ENCODE measurements around the gene PROM1. TPM values are rescaled to one million over a fixed set of nuclear protein-coding genes. Genes with fewer than 3 reads are reported as not detected.

Gene PROM1
- total RNA-seq, 2 experiments from 2014 or later = not detected

GRCh38 chr4:16055873-16056272, 27.9 kb downstream of the PROM1 start:
- Mint-ChIP-seq H3K4me3 (no peak overlapping the region), H3K36me3 (ENCODE audit: low read depth) (no peaks in the 10 kb centered on the region), H3K27ac (no peak overlapping the region), H3K9me3 (no peaks in the 10 kb centered on the region), H3K27me3 (peaks cover 44% of the 10 kb centered on the region), H3K4me1 (ENCODE audit: low read depth) (no peaks in the 10 kb centered on the region)
- Histone ChIP-seq H3K9me3 (ENCODE audit: control insufficient read depth in 1 of 2, insufficient read depth in 1 of 2, low read length in 2 of 2) (no peaks in the 10 kb centered on the region), H3K4me1 (ENCODE audit: insufficient read depth, low read length) (no peaks in the 10 kb centered on the region), H3K4me3 (ENCODE audit: low read length) (no peak overlapping the region), H3K27ac (ENCODE audit: low read depth in 1 of 2, low read length in 2 of 2) (no peak overlapping the region), H3K36me3 (ENCODE audit: insufficient read depth, low read length) (no peaks in the 10 kb centered on the region), H3K27me3 (ENCODE audit: control insufficient read depth in 1 of 2, insufficient read depth in 2 of 2, low read length in 2 of 2) (peaks cover 12 to 18% of the 10 kb centered on the region in 2 experiments)
- CTCF ChIA-PET = no interaction called here
- POLR2A ChIA-PET = no interaction called here
- TF ChIP-seq, protein P1, sequence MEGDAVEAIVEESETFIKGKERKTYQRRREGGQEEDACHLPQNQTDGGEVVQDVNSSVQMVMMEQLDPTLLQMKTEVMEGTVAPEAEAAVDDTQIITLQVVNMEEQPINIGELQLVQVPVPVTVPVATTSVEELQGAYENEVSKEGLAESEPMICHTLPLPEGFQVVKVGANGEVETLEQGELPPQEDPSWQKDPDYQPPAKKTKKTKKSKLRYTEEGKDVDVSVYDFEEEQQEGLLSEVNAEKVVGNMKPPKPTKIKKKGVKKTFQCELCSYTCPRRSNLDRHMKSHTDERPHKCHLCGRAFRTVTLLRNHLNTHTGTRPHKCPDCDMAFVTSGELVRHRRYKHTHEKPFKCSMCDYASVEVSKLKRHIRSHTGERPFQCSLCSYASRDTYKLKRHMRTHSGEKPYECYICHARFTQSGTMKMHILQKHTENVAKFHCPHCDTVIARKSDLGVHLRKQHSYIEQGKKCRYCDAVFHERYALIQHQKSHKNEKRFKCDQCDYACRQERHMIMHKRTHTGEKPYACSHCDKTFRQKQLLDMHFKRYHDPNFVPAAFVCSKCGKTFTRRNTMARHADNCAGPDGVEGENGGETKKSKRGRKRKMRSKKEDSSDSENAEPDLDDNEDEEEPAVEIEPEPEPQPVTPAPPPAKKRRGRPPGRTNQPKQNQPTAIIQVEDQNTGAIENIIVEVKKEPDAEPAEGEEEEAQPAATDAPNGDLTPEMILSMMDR (IDR thresholded peaks at IDR 0.05) = no peak
- ATAC-seq (ENCODE audit: poor library complexity) = no peak
- DNase-seq = no peak
- intact Hi-C loops (cut with DNase I, micrococcal nuclease) = no loop called here

GRCh38 chr4:16055471-16055870, 28.4 kb downstream of the PROM1 start:
- no peaks in the 10 kb centered on the region for H3K4me1 Mint-ChIP-seq (ENCODE audit: low read depth)
- no peaks in the 10 kb centered on the region for H3K36me3 Mint-ChIP-seq (ENCODE audit: low read depth)
- ChIA-PET CTCF (no interaction called here), POLR2A (no interaction called here)
- H3K4me3 Mint-ChIP-seq = no peak overlapping the region
- no peaks in the 10 kb centered on the region for H3K36me3 ChIP-seq (ENCODE audit: insufficient read depth, low read length)
- no peaks in the 10 kb centered on the region for H3K9me3 ChIP-seq (ENCODE audit: control insufficient read depth in 1 of 2, insufficient read depth in 1 of 2, low read length in 2 of 2)
- no peaks in the 10 kb centered on the region for H3K9me3 Mint-ChIP-seq
- no peak for ATAC-seq (ENCODE audit: poor library complexity)
- intact Hi-C loops (cut with DNase I, micrococcal nuclease) = no loop called here
- no peaks in the 10 kb centered on the region for H3K4me1 ChIP-seq (ENCODE audit: insufficient read depth, low read length)
- peaks cover 44% of the 10 kb centered on the region for H3K27me3 Mint-ChIP-seq
- TF ChIP-seq, protein P1 (IDR thresholded peaks at IDR 0.05) = no peak
- DNase-seq = no peak
- no peak overlapping the region for H3K27ac ChIP-seq (ENCODE audit: low read depth in 1 of 2, low read length in 2 of 2)
- H3K27me3 ChIP-seq (ENCODE audit: control insufficient read depth in 1 of 2, insufficient read depth in 2 of 2, low read length in 2 of 2) = peaks cover 12 to 21% of the 10 kb centered on the region in 2 experiments
- H3K4me3 ChIP-seq (ENCODE audit: low read length) = no peak overlapping the region
- H3K27ac Mint-ChIP-seq = no peak overlapping the region

GRCh38 chr4:16052939-16053338, 30.9 kb downstream of the PROM1 start:
- no peaks in the 10 kb centered on the region for H3K9me3 ChIP-seq (ENCODE audit: control insufficient read depth in 1 of 2, insufficient read depth in 1 of 2, low read length in 2 of 2)
- no peak overlapping the region for H3K4me3 ChIP-seq (ENCODE audit: low read length)
- CTCF ChIA-PET = no interaction called here
- Mint-ChIP-seq H3K4me1 (ENCODE audit: low read depth) (no peaks in the 10 kb centered on the region), H3K27ac (no peak overlapping the region), H3K27me3 (peaks cover 44% of the 10 kb centered on the region), H3K4me3 (no peak overlapping the region), H3K36me3 (ENCODE audit: low read depth) (no peaks in the 10 kb centered on the region), H3K9me3 (no peaks in the 10 kb centered on the region)
- POLR2A ChIA-PET = no interaction called here
- peaks cover 12 to 21% of the 10 kb centered on the region in 2 experiments for H3K27me3 ChIP-seq (ENCODE audit: control insufficient read depth in 1 of 2, insufficient read depth in 2 of 2, low read length in 2 of 2)
- no peak overlapping the region for H3K27ac ChIP-seq (ENCODE audit: low read depth in 1 of 2, low read length in 2 of 2)
- H3K36me3 ChIP-seq (ENCODE audit: insufficient read depth, low read length) = no peaks in the 10 kb centered on the region
- DNase-seq = no peak
- intact Hi-C loops (cut with DNase I, micrococcal nuclease) = no loop called here
- no peak for ATAC-seq (ENCODE audit: poor library complexity)
- no peaks in the 10 kb centered on the region for H3K4me1 ChIP-seq (ENCODE audit: insufficient read depth, low read length)
- TF ChIP-seq, protein P1 (IDR thresholded peaks at IDR 0.05) = no peak
